ENCODE measurements around the gene LRRC71. TPM values are rescaled to one million over a fixed set of nuclear protein-coding genes. Genes with fewer than 3 reads are reported as not detected.

The LRRC71 gene
- total RNA-seq, 4 donors from 2014 or later: not detected

DNA sequence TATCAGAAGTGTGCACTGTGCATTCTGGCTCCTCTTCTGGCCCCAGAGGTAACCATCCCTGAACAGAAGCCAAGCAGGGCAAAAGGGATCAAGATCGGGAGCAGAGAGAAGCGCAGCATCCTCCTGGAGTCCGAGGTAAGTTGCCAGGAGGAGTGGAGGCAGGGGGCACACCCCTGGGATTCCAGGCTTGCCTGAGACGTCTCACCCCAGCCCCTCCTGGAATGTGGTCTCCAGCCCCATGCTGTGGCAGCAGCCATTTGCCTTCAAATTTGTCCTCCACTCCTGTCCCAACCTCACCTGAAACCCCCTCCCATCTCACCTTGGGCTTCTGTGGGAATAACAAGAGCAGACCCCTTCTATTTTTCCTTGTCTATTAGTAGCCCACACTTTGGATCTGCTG is 10.1 kb downstream of the LRRC71 start:
- intact Hi-C loops (cut with DNase I): no loop called here
- no peaks in the 10 kb centered on the region for H3K36me3 ChIP-seq
- H3K27ac ChIP-seq: no peak overlapping the region
- DNase-seq: no peak
- peaks cover 9 to 14% of the 10 kb centered on the region in 2 donors for H3K4me1 ChIP-seq
- H3K27me3 ChIP-seq: no peaks in the 10 kb centered on the region
- TF ChIP-seq, protein P1, sequence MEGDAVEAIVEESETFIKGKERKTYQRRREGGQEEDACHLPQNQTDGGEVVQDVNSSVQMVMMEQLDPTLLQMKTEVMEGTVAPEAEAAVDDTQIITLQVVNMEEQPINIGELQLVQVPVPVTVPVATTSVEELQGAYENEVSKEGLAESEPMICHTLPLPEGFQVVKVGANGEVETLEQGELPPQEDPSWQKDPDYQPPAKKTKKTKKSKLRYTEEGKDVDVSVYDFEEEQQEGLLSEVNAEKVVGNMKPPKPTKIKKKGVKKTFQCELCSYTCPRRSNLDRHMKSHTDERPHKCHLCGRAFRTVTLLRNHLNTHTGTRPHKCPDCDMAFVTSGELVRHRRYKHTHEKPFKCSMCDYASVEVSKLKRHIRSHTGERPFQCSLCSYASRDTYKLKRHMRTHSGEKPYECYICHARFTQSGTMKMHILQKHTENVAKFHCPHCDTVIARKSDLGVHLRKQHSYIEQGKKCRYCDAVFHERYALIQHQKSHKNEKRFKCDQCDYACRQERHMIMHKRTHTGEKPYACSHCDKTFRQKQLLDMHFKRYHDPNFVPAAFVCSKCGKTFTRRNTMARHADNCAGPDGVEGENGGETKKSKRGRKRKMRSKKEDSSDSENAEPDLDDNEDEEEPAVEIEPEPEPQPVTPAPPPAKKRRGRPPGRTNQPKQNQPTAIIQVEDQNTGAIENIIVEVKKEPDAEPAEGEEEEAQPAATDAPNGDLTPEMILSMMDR (IDR thresholded peaks at IDR 0.05): no peak
- TF ChIP-seq POLR2A (IDR thresholded peaks at IDR 0.05): no peak
- H3K4me3 ChIP-seq (replicated peaks in 1 of 3): no peak overlapping the region
- 57 to 59% methylated on average over 4 of the region's 4 CpGs for WGBS, 2 donors
- no peaks in the 10 kb centered on the region for H3K9me3 ChIP-seq

DNA sequence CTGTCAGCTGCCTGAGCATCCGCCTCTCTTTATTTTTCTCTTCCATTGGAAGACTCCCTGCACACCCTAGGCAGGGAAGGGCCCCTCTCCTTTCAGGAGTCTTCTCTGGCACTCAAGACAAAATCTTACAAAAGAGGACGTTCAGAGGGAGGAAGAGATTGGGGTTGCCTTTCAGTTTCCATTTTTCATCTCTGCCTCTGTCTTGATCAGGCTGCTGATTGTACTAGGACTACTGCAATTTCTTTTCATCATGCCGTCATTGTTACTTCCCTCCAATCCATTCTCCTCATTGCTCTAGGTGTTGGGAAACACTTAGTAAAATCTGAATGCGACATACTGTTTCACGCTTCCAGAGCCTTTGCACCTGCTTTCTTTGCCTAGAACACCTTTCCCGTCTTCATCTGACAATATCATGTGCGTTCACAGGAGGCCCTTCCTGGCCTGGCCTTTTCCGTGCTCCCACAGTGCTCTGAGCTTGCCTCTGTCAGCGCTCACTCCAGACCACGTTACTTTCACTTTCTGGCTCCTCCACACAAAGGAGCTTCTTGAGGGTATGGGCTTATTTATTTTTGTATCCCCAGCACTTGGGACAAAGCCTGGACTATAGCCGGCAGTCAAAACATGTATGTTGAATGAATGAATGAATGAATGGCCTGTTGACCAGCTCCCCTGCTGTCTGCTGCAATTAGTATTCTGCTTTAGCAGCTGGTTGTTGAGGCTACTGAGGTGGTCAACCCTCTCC is 10.9 kb downstream of the LRRC71 start:
- TF ChIP-seq, protein P1 (IDR thresholded peaks at IDR 0.05): no peak
- no peak for TF ChIP-seq POLR2A (IDR thresholded peaks at IDR 0.05)
- Histone ChIP-seq H3K9me3 (no peaks in the 10 kb centered on the region), H3K4me1 (peaks cover 9 to 10% of the 10 kb centered on the region in 2 donors), H3K27me3 (no peaks in the 10 kb centered on the region), H3K36me3 (no peaks in the 10 kb centered on the region), H3K27ac (no peak overlapping the region), H3K4me3 (replicated peaks in 1 of 3) (no peak overlapping the region)
- DNase-seq: peak in 1 of 2 donors; percentile 37
- 53 to 54% methylated on average over 11 of the region's 11 CpGs for WGBS, 2 donors
- intact Hi-C loops (cut with DNase I): no loop called here

DNA sequence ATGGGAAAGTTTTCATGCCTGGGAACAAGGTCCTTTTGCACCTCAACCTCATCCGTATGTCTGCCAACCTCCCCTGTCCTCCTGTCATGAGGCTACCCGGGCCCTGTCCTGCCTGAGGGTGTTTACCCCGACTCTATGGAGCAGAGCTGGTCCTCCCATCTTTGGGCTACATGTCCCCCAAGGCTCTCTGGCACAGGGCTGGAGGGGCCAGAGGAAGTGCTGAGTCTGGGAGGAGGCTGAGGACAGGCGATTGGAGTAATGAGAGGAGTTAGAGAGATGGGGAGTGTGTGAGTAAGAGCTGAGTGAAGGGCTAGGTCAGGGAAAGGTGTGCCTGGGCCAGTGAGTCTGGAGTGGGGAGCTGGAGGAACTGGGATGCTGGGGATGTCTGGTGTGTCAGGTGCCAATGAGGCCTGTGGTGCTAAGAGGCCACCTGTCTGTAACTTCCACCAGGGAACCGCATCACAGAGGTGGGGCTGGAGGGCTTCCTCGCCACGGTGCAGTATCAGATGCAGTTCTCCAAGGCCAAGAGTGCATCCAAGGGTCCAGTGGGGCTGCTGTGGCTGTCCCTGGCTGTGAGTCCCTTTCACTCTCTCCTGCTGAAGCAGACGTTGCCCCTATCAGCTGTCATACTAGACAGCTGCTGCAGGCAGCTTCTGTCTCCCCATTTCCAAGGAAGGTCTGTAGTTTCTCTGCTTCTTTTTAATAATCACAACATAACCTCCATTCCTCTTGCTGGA is 11.7 kb downstream of the LRRC71 start:
- H3K36me3 ChIP-seq: peaks cover under 1 to 2% of the 10 kb centered on the region in 2 donors
- H3K9me3 ChIP-seq: no peaks in the 10 kb centered on the region
- intact Hi-C loops (cut with DNase I): no loop called here
- H3K27ac ChIP-seq: no peak overlapping the region
- no peaks in the 10 kb centered on the region for H3K27me3 ChIP-seq
- TF ChIP-seq, protein P1 (IDR thresholded peaks at IDR 0.05): no peak
- no peak for TF ChIP-seq POLR2A (IDR thresholded peaks at IDR 0.05)
- peaks cover 9 to 10% of the 10 kb centered on the region in 2 donors for H3K4me1 ChIP-seq
- no peak overlapping the region for H3K4me3 ChIP-seq (replicated peaks in 1 of 3)
- whole genome bisulfite sequencing, 2 donors: 61 to 78% methylated on average over 6 to 8 of the region's 8 CpGs
- DNase-seq: no peak

DNA sequence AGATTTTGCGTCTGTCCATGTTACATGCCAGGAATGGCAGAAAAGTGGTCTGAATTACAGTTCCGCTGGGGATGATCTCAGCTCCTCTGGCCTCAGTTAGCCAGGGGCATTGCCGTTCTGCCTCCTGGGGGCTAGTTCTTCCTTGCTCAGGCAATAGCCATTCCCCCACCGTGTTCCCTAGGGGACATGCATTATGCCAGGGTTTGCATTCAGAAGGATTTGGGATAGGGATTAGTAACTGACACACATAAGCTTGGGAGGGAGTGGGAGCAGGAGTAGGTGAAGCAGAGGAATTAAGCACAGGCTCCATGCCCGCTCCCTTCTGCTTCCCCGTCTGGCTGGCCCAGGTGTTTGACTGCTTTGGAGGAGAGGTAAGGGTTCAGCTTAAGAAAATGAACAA is 12.7 kb downstream of the LRRC71 start:
- Histone ChIP-seq H3K36me3 (peaks cover 10 to 11% of the 10 kb centered on the region in 2 donors), H3K4me3 (replicated peaks in 1 of 3) (no peak overlapping the region), H3K27ac (no peak overlapping the region), H3K9me3 (no peaks in the 10 kb centered on the region), H3K27me3 (no peaks in the 10 kb centered on the region), H3K4me1 (peaks cover 0 to under 1% of the 10 kb centered on the region in 2 donors)
- no peak for DNase-seq
- TF ChIP-seq, protein P1 (IDR thresholded peaks at IDR 0.05): no peak
- TF ChIP-seq POLR2A (IDR thresholded peaks at IDR 0.05): no peak
- WGBS, 2 donors: 84 to 86% methylated on average over 6 of the region's 6 CpGs
- intact Hi-C loops (cut with DNase I): no loop called here
